ENCODE data around the gene FYN.
A peak's percentile ranks its signal among the peaks of the same experiment; 100 is the strongest.
"Not testable (repeated sequence)": the region's sequence is repeated elsewhere in the genome, so short reads cannot be mapped to it uniquely, and the experiment has no call there.

FYN gene

DNA sequence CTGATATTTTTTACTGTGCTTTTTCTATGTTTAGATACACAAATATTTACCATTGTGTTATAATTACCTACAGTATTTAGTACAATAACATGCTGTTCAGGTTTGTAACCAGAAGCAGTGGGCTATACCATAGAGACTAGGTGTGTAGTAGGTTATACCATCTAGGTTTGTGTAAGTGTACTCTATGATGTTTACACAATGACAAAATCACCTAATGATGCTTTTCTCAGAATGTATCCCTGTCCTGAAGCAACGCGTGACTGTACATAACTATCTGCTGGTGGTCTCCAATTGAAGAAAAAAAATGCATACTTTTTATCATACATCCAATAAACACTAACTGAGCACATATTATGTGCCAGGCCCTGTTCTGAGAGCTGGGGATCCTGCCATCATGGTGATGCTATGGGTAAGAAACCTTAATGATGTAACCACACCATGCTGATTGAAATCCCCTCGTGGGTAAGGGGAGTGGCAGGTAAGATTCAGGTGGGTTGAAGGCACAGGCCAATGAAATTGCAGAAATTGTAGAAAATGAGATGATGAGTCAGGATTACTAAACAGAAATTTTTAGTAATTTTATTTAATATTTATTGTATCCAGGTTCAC, 76.8 kb downstream of the FYN start:
- DNase-seq (ENCODE audit: extremely low spot score, insufficient read length, low read depth) (no peak), FAIRE-seq (no peak)

- DNase-seq (ENCODE audit: extremely low spot score, insufficient read length, low read depth) (no peak), FAIRE-seq (no peak)
These were observed 77.7 kb downstream of the FYN start for GRCh38 chr6:111795558-111795957.

- no peak for FAIRE-seq
These were observed 78.4 kb downstream of the FYN start for GRCh38 chr6:111794727-111795452.

GRCh38 chr6:111794300-111794699, 79.0 kb downstream of the FYN start:
- no peak for DNase-seq (ENCODE audit: extremely low spot score, insufficient read length, low read depth)
- no peak for FAIRE-seq

More at GRCh38 chr6:111794727-111795452, 78.4 kb downstream of the FYN start:
- DNase-seq (ENCODE audit: extremely low spot score, insufficient read length, low read depth) = no peak

- FAIRE-seq = peak; percentile 56
- no peak for DNase-seq (ENCODE audit: extremely low spot score, insufficient read length, low read depth)
These were observed 79.5 kb downstream of the FYN start for GRCh38 chr6:111793711-111794111.

- no peak for DNase-seq (ENCODE audit: extremely low spot score, insufficient read length, low read depth)
- FAIRE-seq = no peak
These were observed 80.1 kb downstream of the FYN start for GRCh38 chr6:111792914-111793700.

DNA sequence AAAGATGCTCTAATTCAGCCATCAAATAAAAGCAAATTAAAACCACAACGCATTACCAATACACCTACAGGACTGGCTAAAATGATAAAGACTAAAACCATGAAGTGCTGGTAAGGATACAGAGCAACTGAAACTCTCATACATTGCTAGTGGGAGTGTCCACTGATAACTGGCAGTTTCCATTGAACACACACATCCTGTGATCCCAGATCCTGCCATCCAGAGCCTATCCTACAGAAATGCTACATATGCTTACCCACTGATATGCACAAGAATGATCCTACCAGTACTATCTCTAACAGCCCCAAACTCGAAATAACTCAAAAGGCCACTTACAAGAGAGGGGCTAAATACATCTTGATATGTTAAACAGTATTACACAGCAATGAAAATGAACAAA, 81.0 kb downstream of the FYN start:
- FAIRE-seq (no peak), DNase-seq (ENCODE audit: extremely low spot score, insufficient read length, low read depth) (no peak)

- DNase-seq (ENCODE audit: extremely low spot score, insufficient read length, low read depth) = no peak
- no peak for FAIRE-seq
These were observed 81.8 kb downstream of the FYN start for GRCh38 chr6:111791415-111791814.

DNA sequence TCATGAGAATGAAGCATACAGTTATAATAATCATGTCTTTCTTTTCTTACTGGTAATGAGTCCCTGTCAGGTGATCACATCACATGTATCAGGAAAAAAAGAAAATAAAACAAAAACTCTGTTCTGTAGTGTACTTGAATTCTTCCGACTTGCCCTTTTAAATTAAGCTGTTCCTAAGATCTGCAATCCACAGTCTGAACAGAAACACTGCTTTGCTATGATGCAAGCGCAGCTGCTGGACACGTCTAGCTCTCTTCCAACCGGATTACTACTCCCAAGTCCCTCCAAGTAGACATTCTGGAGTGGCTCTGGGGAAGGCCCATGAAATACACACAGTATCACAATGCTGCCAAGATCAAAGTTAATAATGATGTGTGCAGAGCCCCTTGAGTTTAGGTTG, 83.7 kb downstream of the FYN start:
- FAIRE-seq = no peak

DNA sequence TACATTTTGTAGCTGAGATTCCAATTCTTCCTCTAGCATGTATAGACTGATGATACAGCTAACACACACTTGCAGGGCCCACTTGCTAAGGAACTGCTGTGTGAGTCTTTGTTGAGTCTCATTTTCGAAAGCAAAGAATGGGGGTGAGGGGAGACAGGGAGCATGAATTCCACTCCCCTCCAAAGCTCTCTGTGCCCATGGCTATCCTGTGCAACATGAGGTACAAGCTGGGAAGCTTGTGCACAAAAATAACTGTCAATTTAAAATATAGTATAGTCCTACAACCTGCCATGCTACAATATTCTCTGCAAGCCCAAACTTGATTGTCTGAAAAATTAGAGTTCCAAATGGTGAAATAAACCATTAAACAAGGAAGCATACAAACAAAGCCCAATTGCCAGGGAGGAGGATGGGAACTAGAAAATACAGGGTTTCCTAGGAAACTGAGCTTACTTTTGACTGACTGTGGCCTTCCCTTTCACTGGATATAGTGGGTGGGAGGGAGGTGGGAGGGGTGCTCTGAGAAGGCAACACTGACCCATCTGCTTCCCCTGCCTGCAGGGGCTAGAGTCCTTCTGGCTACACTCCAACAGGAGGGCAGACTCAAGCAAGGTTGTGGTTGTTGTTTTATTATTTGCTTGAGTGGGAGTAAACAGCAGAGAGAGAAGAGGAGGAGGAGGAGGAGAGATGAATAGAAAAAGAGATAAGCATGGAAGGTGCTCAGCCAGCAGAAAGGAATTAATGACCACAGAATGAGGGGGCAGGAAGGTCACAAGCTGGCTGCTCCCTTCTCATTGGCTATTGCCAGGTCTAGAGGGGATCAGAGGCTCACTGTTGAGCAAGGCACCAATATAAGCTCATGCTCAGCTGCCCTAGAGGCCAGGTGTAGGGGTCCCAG, 84.6 kb downstream of the FYN start:
- FAIRE-seq (no peak), DNase-seq (ENCODE audit: extremely low spot score, insufficient read length, low read depth) (no peak)

More for the DNA sequence above, 83.7 kb downstream of the FYN start:
- no peak for DNase-seq (ENCODE audit: extremely low spot score, insufficient read length, low read depth)

GRCh38 chr6:111786151-111786550, 87.1 kb downstream of the FYN start:
- not testable (repeated sequence) for DNase-seq (ENCODE audit: extremely low spot score, insufficient read length, low read depth); FAIRE-seq

GRCh38 chr6:111784433-111784832, 88.8 kb downstream of the FYN start:
- FAIRE-seq = no peak
- no peak for DNase-seq (ENCODE audit: extremely low spot score, insufficient read length, low read depth)

- DNase-seq (ENCODE audit: extremely low spot score, insufficient read length, low read depth) = no peak
- no peak for FAIRE-seq
These were observed 90.3 kb downstream of the FYN start for GRCh38 chr6:111782887-111783466.

DNA sequence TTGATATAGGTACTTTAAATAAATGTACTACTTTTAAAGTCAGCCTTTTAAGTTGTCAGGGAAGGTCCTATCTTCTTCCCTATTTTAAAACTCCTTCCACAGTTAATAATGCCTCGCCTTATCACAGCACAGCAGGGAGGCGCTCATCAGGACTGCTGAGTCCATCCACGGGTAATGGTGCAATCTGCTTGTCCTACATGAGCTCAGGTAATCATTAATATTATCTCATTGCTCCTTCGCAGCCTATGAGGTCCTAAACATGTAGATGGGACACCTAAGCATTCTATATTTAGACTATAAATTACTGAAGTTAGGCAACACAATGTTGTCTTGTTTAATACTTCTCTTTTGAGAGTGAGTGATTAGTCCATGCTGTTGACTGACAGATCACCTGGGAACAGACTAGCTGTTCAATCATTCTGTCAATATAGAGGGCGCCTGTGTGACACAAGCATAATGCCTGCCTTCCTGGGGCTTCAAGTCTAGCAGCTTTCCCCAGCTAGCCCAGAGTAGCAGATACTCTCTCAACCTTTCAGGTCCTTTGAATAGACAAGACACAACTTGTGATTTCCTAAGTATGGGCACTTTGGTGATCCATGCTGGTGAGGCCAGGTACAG, 91.0 kb downstream of the FYN start:
- no peak for DNase-seq (ENCODE audit: extremely low spot score, insufficient read length, low read depth)
- no peak for FAIRE-seq

DNA sequence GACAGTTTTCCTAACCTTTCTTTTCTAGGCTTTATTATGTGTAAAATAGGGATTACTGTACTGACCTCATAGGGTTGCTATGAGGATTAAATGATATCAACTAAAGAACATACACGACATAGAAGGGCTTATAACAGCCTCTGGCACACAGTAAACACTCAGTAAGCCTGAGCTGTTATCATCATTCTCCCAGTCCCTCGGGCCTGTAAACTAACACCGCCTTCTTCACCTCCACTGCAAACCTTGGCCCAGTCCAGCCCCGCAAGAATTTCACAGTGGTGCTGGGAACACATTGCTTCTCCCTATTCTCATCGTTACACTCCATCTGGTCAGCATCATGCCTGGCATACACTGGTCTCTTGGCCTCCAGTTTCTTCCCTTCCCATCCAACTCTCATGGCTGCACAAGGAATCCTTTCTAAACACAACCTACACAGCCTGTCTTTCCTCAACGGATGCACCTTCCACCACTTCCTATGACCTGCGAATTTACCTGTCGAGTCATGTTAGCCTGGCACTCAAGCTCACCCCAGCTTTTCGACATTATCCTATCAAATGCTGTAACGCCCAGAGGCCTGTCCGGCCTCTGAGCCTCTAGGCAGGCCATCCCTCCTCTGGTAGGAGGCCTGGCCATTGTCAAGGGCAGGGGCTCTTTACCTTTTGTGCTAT, 92.1 kb downstream of the FYN start:
- FAIRE-seq (no peak), DNase-seq (ENCODE audit: extremely low spot score, insufficient read length, low read depth) (no peak)

GRCh38 chr6:111780393-111780792, 92.9 kb downstream of the FYN start:
- DNase-seq (ENCODE audit: extremely low spot score, insufficient read length, low read depth) (no peak), FAIRE-seq (no peak)

DNA sequence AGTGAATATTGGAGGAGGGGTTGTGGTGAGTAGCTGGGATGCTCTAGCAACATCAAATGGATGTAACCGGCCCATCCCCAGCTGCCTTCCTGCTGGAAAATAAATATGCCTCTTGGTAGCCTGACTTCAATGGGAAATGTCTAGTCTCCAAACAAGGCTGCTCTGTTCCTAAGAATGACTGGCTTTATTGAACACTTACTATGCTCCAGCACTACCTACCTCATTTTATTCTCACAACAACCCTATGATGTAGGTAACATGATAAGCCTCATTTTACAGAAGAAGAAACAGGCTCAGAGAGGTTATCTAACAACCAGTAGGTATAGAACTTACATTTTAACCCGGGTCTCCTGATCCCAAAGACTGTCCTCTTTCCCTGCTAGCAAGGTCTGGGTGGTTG, 93.6 kb downstream of the FYN start:
- DNase-seq (ENCODE audit: extremely low spot score, insufficient read length, low read depth) = no peak
- FAIRE-seq = no peak

DNA sequence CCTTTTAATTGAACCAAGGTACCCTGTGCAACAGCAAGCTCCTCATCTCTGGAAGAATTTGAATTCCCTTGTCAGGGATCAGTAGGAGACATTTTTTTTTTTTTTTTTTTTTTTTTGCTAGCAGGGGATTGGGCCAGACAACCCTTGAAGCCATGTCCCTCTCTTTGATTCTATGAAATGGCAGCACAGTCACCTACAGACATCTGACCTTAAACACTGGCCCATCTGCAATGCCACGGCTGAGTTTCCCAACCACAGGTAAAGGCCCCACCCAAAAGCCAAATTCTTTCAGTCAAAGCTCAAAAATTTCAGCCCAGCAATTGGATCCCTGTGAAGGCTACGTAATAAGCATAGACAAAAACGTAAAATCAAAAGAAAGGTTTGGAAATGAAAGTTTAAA, 94.2 kb downstream of the FYN start:
- no peak for FAIRE-seq
- no peak for DNase-seq (ENCODE audit: extremely low spot score, insufficient read length, low read depth)

- DNase-seq (ENCODE audit: extremely low spot score, insufficient read length, low read depth) (no peak), FAIRE-seq (peak; percentile 72)
These were observed 95.9 kb downstream of the FYN start for GRCh38 chr6:111777357-111777756.
